D721Med (cell line): Measurements from ENCODE around the gene FAXC.
"Not testable (repeated sequence)": the region's sequence is repeated elsewhere in the genome, so short reads cannot be mapped to it uniquely, and the experiment has no call there.

ENCODE experiments used
- DNase-seq: peaks from one replicate; pipeline ENCODE4 v3.0.0; 2011; ENCODE audit warnings: low spot score; ENCODE audit not compliant: insufficient read length
- FAIRE-seq: peaks from 2 replicates; lab custom pipeline; 2011; peaks lifted over from hg19 to GRCh38; lab: Jason Lieb, UNC
- TF ChIP-seq, protein P1 (sequence below): IDR thresholded peaks from 2 replicates; pipeline ENCODE4 v1.5.1; 2012; ENCODE audit warnings: mild to moderate bottlenecking, control low read depth; ENCODE audit not compliant: insufficient read depth; ENCODE audit errors: missing control alignments

The FAXC gene

DNA sequence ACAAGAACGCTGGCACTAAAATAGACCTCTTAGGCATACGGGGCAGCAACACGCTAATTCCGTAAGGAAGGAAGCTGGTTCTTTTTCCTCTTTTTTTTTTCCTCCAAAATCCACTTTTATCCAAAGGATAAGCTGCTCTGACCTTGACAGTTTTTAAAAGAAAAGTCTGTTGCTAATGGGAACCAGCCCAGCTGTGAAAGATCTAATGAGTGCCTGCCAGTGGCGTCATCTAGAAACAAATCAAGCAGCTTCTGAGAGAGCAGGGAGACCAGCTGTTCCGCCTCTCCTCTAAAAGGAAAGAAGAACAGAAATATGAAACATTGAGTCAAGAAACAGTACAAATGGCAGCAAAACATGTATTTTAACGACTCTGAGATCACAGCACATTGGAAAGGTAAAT lies 78.6 kb downstream of the FAXC start:
- DNase-seq: no peak
- TF ChIP-seq, protein P1, sequence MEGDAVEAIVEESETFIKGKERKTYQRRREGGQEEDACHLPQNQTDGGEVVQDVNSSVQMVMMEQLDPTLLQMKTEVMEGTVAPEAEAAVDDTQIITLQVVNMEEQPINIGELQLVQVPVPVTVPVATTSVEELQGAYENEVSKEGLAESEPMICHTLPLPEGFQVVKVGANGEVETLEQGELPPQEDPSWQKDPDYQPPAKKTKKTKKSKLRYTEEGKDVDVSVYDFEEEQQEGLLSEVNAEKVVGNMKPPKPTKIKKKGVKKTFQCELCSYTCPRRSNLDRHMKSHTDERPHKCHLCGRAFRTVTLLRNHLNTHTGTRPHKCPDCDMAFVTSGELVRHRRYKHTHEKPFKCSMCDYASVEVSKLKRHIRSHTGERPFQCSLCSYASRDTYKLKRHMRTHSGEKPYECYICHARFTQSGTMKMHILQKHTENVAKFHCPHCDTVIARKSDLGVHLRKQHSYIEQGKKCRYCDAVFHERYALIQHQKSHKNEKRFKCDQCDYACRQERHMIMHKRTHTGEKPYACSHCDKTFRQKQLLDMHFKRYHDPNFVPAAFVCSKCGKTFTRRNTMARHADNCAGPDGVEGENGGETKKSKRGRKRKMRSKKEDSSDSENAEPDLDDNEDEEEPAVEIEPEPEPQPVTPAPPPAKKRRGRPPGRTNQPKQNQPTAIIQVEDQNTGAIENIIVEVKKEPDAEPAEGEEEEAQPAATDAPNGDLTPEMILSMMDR: no peak
- FAIRE-seq: no peak

DNA sequence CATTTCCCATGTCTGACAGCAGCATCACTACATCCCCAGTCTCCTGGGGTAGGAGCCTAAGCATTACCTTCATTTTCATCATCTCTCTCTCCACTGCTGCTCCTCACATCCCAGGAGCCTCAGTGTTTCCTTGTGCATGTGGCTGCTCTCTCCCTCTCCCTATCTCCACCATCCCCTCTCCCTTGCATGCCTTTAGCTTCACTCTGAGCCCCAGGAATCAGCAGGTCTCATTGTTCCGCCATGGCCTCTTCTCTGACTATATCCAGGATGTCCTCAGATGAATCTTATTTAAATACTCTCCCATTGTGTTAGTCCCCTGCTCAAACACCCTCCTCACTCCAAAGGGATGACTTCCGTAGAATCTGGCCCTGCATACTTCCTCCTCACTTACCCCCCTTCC lies 79.4 kb downstream of the FAXC start:
- TF ChIP-seq, protein P1: no peak
- DNase-seq (no peak), FAIRE-seq (no peak)

DNA sequence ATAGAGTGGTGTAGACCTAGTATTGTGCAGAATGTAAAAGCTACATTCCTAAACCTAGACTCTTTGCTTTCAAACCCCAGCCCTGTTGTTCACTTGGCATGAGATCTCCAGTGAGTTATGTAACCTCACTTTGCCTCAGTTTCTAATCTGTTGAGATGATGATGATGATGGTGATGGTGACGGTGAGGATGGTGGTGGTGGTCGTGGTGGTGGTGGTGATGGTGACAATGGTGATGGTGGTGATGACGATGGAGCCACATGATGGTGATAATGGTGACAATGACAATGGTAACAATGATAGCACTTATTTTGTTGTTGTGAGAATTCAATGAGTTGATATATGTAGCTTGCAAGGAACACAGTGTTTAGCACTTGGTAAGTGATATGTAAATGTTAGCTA lies 80.3 kb downstream of the FAXC start:
- TF ChIP-seq, protein P1: no peak
- DNase-seq: no peak
- no peak for FAIRE-seq

DNA sequence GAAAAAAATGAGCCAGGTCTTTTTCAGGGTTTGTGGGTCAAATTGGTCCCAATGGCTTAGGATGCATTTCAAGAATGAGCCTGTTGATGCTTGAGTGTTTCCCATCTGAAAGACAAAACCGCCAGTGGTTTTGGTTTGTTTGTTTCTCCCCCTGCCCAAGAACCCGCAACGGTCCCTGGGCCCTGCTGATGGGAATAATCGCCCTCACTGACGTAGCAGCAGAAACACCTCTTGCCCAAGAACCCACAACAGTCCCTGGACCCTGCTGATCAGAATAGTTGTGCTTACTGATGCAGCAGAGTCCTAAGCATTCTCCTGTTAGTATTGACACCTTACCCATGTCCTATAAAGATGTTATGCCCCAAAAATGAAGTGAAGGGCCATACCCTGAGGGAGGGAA lies 82.5 kb downstream of the FAXC start:
- DNase-seq, FAIRE-seq: not testable (repeated sequence)

DNA sequence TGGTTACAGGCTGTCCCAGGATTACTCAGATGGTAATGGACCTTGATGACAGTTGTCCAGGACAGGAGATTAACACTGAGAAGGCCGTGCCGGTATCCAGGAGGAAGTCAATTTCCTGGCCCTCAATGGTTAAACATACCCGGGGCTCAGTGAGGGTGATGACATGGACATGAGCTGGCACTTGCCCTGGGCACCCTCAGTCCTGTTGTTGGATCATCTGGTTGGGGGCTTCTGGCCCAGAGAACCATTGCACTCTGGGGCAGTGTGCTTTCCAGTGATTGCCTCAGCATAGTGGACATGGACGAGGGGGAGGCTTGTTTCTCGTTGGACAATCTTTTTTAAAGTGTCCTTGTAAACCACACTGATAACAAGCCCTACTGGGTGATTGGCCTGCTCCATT lies 84.0 kb downstream of the FAXC start:
- not testable (repeated sequence) for FAIRE-seq, DNase-seq

DNA sequence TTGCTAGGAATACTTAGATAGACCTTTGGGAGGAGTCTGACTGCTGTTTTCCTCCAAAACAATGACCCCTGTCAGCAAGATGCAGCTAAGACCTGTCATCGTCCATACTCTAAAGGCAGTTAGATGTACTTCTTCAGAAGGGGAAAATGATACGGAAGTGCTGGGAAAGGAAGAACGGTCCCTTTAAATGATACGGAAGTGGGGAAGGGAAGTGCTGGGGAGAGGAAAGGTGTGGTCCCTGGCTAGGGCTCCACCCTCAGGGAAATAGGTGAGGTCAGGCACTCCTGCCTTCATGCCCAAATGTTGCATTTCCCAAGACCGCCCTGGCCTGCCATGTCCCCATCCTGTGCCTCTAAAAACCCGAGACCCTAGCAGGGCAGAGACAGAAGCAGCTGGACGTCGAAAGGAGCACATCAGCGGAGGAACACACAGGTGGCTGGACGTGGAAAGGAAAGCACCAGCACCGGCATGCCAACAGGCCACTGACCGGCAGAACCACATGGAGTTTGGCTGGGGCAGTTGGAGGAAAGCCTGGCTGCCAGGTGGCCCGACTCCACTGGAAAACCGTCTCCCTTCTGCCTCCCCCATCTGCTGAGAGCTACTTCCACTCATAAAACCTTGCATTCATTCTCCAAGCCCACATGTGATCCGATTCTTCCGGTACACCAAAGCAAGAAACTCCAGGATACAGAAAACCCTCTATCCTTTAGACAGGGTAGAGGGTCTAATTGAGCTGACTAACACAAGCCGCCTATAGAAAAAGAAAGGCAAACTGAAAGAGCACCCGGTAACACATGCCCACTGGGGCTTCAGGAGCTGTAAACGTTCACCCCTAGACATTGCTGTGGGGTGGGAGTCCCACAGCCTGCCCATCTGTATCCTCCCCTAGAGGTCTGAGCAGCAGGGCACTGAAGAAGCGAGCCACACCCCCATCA lies 94.6 kb downstream of the FAXC start:
- FAIRE-seq: no peak
- TF ChIP-seq, protein P1: no peak
- DNase-seq: no peak

DNA sequence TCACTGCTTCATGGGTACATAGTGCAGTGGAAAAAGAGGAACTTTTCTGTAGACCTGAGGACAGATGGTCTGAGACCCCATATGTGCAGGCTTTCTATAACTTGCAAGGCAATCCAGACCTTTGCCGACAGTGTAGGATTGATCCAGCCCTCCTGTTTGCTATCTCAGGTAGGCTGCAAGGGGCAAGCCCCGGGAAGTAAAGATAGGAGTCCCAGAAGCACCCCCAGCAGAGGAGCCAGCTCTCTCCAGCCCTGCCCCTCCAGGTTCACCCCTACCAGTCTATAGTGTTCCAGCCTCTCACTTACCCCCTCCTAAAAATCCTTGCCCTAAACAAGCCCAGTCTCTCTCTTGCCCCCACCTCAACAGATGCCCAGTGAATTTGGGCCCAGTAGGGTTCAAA lies 96.2 kb downstream of the FAXC start:
- no peak for FAIRE-seq
- TF ChIP-seq, protein P1: no peak
- no peak for DNase-seq

DNA sequence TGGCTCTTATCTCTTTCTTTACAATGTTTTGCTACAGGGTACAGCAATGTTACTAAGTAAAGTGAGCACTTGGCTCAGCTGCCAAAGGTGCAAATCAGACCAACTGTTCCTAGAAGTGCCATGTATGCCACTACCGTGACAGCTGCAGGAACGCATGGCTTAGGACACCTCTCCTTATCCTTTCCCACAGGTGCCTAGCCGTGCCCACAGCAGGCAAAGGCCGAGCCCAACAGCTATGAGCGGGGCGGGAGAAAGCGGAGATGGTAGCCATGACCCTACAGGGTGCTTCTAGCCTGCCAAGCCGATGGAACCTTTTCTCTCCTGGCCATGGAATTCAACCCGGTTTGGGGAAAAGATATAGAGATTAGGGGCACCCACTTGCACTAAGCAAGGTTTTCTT lies 97.1 kb downstream of the FAXC start:
- TF ChIP-seq, protein P1: no peak
- no peak for FAIRE-seq
- DNase-seq: no peak
